Effector memory CD8-positive, alpha-beta T cell (primary cell): ENCODE results near the gene SIX5.

Source experiments
- ATAC-seq: fragments of 150-1000 bp; cut with Tn5 transposase; replicated peaks from 2 replicates; pipeline ENCODE4 v1.10.0; 2021; ENCODE audit warnings: mild to moderate bottlenecking, moderate library complexity
- DNase-seq, 3 experiments: peaks; one replicate each; pipeline ENCODE4 v3.0.0; 2021
- H3K27ac Mint-ChIP-seq, 2 donors: one replicate each; pipeline ENCODE4 v1.8.0; 2022; ENCODE audit warnings: mild to moderate bottlenecking in 2 of 2, mixed read lengths in 2 of 2, moderate library complexity in 2 of 2
- H3K27me3 Mint-ChIP-seq, 2 donors: one replicate each; pipeline ENCODE4 v1.8.0; 2022; ENCODE audit warnings: mixed read lengths in 2 of 2
- H3K36me3 Mint-ChIP-seq: one replicate; pipeline ENCODE4 v1.8.0; 2022; ENCODE audit warnings: mild to moderate bottlenecking, moderate library complexity, mixed read lengths; ENCODE audit not compliant: insufficient read depth
- H3K4me1 Mint-ChIP-seq, 2 donors: one replicate each; pipeline ENCODE4 v1.8.0; 2022; ENCODE audit warnings: low read depth in 2 of 2, mixed read lengths in 2 of 2
- H3K4me3 Mint-ChIP-seq, 2 donors: one replicate each; pipeline ENCODE4 v1.8.0; 2022; ENCODE audit warnings: mild to moderate bottlenecking in 2 of 2, mixed read lengths in 2 of 2, moderate library complexity in 2 of 2
- H3K9me3 Mint-ChIP-seq, 2 donors: one replicate each; pipeline ENCODE4 v1.8.0; 2022; ENCODE audit warnings: mixed read lengths in 2 of 2

SIX5 gene

DNA sequence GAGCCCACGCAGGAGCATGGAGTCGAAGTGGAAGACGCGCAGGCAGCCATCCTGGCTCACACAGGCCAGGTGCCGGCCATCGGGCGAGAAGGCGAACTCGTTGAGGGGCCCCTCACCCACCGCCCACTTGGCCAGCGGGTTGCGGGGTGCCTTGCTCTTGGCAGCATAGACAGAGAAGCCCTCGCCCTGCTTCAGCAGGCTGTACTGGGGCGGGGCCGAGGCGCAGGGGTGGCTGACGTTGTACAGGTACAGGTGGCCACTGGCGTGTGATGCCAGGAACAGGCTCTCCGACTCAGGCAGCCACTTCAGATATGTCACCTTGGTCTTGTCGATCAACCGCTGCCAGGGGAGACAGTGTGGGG, 17.5 kb upstream of the SIX5 start:
- ATAC-seq: no peak
- H3K27me3 Mint-ChIP-seq: no peaks in the 10 kb centered on the region
- DNase-seq: no peak
- peaks cover 19% of the 10 kb centered on the region for H3K36me3 Mint-ChIP-seq
- peaks cover 16 to 20% of the 10 kb centered on the region in 2 donors for H3K4me1 Mint-ChIP-seq
- H3K4me3 Mint-ChIP-seq: no peak overlapping the region
- no peaks in the 10 kb centered on the region for H3K9me3 Mint-ChIP-seq
- no peak overlapping the region for H3K27ac Mint-ChIP-seq

DNA sequence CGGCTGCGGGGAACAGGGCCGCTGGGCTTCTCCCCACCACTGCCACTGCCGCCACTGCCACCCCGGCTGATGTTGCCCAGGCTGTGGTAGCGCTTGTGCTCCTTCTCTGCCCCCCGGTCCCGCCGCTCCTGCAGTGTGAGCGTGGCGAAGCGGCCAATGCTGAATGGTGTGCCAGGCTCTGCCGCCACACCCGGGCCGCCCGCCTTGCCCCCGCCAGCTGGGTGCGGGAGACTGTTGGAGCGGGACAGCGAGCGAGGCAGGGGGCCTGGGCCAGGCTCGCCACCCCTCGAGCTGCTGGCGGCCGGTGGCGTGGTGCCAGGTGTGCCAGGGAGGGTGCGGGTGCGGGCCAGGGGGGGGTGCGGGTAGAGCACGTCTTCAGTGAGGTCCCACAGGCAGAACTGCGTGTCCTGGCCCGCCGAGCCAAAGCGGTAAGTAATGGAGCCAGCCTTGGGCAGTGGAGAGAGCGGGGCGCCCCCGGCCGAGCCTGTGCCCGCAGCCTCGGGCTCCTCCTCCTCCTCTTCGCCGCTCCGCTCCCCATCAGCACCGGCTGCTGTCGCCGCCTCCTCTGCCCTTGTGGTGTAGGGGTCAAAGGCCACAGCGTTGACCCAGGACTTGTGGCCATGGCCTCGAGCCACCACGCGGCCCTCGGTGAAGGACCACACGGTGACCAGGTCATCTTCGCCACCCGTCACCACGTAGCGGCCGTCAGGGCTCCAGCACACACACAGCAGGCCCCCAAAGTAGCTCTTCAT, 16.9 kb upstream of the SIX5 start:
- Mint-ChIP-seq H3K9me3 (no peaks in the 10 kb centered on the region), H3K4me1 (peaks cover 13 to 17% of the 10 kb centered on the region in 2 donors), H3K36me3 (peaks cover 19% of the 10 kb centered on the region), H3K27me3 (peaks cover 0 to 4% of the 10 kb centered on the region in 2 donors), H3K4me3 (no peak overlapping the region), H3K27ac (no peak overlapping the region)
- ATAC-seq (no peak), DNase-seq (no peak)

DNA sequence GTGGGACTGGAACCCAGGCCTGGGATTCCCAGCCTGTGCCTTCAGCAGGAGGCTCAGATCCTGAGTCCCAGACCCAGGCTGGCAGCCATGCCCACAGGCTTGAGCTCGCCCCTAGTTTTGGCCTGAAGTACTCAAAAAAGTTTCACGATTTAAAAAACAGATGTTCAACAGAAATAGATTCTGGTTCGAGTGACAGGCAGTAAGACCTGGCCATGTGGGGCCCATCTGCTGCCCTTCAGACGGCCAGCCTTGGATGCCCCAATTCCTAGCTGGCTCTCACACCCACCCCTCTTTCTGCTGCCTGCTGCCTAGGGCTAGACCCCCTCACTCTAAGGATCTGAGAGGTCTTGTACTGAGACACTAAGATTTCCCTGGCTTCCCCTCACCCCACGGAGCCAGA, 16.0 kb upstream of the SIX5 start:
- Mint-ChIP-seq H3K27ac (no peak overlapping the region), H3K9me3 (no peaks in the 10 kb centered on the region), H3K36me3 (peaks cover 15% of the 10 kb centered on the region), H3K27me3 (peaks cover 0 to 12% of the 10 kb centered on the region in 2 donors), H3K4me1 (peaks cover 12 to 13% of the 10 kb centered on the region in 2 donors), H3K4me3 (no peak overlapping the region)
- DNase-seq (no peak), ATAC-seq (no peak)

DNA sequence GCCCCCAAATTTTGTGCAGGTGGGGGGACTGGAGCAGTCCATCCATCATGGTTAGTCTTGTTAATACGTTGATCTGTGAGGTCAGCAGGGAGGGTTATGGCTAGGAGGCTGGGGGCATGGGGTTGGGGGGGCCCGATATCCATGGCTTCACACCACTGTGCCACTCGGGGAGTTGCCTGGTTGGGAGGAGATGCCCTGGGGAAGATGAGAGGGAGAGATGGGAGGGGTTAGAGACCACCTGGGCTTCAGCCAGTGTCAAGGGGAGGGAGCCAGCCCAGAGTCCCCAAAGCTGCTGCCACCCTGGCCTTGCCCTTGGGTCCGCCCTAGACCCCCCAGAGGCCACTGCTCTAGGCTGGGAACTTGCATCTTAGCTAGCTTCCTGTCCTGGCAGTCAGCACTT, 15.0 kb upstream of the SIX5 start:
- Mint-ChIP-seq H3K27me3 (peaks cover 3 to 22% of the 10 kb centered on the region in 2 donors), H3K27ac (no peak overlapping the region)
- no peak for DNase-seq

DNA sequence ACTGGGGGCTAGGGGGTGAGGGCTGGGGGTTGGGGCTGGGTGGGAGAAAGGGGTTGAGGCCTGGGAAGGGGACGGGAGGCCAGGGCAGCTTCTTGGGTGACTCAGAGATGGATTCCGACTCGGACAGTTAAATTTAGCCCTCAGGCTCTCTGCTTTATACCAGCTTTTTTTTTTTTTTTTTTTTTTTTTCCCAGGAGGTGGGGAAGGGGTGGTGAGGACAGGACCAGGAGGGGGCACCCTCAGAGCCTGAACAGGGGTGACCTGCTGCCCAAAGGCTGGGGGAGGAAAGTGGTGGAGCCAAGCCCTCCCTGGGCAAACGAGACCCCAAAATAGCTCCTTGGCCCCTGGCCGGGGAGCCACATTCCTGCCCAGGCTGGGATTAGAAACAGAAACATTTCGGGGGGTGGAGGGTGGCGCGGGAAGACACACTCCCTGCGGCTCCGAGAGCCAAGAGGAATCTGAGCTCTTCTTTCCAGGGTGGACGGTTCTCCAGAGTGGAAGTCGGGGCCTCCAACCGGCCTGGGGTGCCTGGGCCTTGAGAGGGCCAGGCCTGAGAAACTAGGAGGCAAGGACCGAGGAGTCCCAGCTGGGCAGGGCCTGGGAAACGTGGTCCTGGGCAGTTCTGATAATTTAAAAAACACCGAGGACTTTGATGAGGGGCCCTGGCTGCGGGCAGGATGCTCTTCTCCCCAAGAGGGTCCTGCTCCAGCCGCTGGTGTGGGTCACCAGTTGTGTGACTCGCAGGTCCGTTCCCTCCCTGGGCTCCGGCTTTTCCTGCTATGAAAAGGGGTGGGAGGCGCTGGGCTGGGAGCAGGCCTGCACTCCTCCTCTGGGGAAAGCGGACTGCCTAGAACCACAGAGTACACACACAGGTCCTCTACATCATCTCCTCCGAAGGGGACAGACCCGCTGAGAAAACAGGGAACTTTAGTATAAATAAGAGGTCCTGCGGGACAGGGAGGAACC, 14.1 kb upstream of the SIX5 start:
- no peak for DNase-seq
- no peak for ATAC-seq

More for the DNA sequence above, 15.0 kb upstream of the SIX5 start:
- Mint-ChIP-seq H3K4me3 (no peak overlapping the region), H3K9me3 (no peaks in the 10 kb centered on the region), H3K36me3 (peaks cover 10% of the 10 kb centered on the region), H3K4me1 (peaks cover 19 to 22% of the 10 kb centered on the region in 2 donors)
- no peak for ATAC-seq

DNA sequence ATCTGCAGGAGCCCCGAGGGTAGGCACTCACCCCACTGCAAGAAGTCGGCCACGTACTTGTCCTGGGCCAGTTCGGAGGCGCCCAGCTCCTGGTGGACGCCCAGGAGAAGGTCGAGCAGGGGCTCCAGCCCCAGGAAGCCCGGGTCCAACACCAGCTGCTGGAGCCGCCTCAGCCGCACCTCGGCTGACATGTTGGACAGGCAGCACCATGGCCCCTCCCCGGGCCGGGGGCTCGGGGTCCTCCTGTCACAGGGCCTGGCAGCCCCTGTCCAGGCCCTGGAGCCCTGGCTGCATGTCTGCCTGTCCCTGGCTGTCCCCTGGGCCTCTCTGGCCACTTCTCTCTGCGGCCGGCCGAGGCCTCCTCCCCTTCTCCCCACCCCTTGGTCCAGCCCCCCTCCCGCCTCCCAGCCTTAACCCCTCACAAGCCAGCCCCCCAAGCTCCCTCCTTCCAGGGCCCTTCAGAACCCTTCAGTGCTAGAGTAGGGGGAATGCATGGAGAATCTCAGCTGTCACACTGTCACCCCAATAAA, 13.2 kb upstream of the SIX5 start, which contains the start of gene DMPK:
DMPK (minus strand) TSS at position 329 of the 530 bp plus-strand sequence; CDS start at position 191, 138 bp downstream.
- Mint-ChIP-seq H3K27ac (no peak within 1 kb of the TSS), H3K36me3 (peaks cover 9% of the 10 kb centered on the region), H3K9me3 (no peaks in the 10 kb centered on the region), H3K27me3 (peaks cover 6 to 28% of the 10 kb centered on the region in 2 donors), H3K4me3 (no peak within 1 kb of the TSS), H3K4me1 (peaks cover 21 to 25% of the 10 kb centered on the region in 2 donors)
- no peak for DNase-seq
- ATAC-seq: no peak

More for the DNA sequence above, 14.1 kb upstream of the SIX5 start:
- no peak overlapping the region for H3K27ac Mint-ChIP-seq
- H3K36me3 Mint-ChIP-seq: peaks cover 8% of the 10 kb centered on the region
- peaks cover 6 to 28% of the 10 kb centered on the region in 2 donors for H3K27me3 Mint-ChIP-seq
- peaks cover 26 to 27% of the 10 kb centered on the region in 2 donors for H3K4me1 Mint-ChIP-seq
- no peak overlapping the region for H3K4me3 Mint-ChIP-seq
- no peaks in the 10 kb centered on the region for H3K9me3 Mint-ChIP-seq

DNA sequence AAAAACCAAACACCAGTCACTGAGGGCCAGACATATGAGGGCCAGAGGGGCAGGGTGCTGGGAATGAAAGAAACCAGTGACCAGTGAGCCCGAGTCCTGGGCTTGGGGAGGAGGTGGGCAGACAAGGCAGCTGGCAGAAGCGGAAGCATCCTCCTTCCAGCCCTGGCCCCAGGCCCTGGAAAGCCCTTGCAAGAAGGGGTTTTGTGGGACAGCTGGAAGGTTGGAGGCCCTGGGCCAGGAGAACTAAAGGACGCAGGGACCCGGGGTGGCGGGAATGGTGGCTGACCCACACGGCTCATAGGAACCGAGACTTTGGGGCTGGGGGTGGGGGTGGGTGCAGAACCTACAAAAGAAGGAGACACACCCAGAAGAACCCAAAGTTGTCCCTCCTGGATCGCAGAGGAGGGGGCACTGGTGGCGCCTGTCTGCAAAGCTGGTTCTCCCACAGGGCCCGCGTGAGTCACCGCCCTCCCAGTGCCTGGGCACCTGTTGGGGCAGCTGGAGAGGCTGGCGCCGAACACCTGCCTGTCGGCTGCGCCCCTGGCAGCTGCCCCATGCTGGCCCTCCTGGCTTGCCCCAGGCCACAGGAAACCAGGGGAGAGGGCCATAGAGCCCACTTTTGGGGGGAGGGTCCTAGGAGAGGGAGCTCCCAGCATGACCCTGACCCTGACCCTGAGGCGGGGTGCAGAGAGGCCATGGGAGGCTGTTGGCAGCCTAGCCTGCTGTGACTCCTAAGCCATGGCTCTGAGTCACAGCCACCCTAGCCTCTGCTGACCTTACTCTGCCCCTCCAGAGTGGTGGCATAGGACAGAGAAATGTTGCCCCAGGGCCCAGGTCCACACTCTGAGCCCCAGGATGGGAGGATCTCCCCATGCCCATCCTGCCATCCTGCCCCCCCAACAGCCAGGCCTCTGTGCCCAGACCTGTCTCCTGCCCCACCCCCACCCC, 12.4 kb upstream of the SIX5 start:
- Mint-ChIP-seq H3K27ac (no peak overlapping the region), H3K4me1 (peaks cover 21 to 25% of the 10 kb centered on the region in 2 donors), H3K4me3 (no peak overlapping the region), H3K9me3 (no peaks in the 10 kb centered on the region), H3K27me3 (peaks cover 6 to 28% of the 10 kb centered on the region in 2 donors), H3K36me3 (peaks cover 11% of the 10 kb centered on the region)
- ATAC-seq: no peak
- no peak for DNase-seq

DNA sequence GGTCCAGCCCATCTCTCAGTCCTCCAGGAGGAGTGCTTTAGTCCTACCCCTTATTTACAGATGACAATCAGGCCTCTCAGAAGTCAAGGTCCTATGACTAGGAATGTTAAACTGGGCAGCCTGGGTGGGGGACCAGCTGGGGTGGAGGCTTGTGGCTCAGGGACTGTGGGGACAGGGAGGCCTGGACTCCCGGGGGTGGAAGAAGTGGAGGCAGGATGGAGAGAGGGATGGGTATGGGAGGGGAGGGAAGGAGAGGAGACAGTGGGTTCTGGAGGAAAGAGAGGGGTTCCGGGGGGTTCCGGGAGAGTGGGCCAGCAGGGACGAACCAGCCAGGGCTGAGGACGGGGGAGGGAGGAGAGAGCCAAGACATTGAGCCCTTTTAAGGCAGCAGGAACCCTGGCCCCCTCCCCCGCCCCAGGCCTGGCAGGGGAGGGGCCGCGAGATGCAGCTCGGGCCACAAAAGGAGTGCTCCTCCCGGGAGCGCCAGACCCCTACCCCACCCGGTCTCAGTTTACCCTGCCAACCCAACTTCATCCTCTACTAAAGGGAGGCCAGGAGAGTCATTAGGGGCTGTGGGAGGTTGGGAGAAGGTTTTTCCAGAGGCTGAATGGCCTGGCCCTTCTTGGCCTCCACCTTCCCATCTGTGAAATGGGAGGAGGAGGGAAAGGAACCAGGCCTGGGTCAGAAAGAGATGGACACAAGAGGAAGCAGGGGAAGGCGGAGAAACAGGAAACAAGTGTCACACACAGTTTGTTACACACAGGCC, 11.6 kb upstream of the SIX5 start:
- Mint-ChIP-seq H3K4me1 (peaks cover 21 to 25% of the 10 kb centered on the region in 2 donors), H3K36me3 (peaks cover 11% of the 10 kb centered on the region), H3K27me3 (peaks cover 6 to 28% of the 10 kb centered on the region in 2 donors), H3K4me3 (no peak overlapping the region), H3K9me3 (no peaks in the 10 kb centered on the region), H3K27ac (no peak overlapping the region)
- DNase-seq: no peak
- ATAC-seq: no peak

DNA sequence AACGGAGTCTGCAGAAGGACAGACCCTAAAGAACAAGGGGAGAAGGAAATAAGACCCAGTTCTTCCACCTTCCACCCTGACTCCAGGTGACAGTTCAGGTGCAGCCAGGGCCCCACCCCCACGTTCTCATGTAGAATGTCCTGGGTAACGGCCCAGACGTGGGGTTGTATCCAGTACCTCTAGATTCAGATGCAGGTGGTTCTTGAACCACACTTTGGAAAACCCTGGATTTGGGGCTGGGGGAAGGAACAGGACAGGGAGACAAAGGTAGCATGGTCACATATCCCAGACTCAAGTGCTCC, 11.0 kb upstream of the SIX5 start:
- ATAC-seq: no peak
- no peaks in the 10 kb centered on the region for H3K9me3 Mint-ChIP-seq
- peaks cover 11% of the 10 kb centered on the region for H3K36me3 Mint-ChIP-seq
- DNase-seq: no peak
- H3K27ac Mint-ChIP-seq: no peak overlapping the region
- peaks cover 6 to 28% of the 10 kb centered on the region in 2 donors for H3K27me3 Mint-ChIP-seq
- H3K4me1 Mint-ChIP-seq: peaks cover 21 to 25% of the 10 kb centered on the region in 2 donors
- peak overlapping the region; percentile 68 to 84 for H3K4me3 Mint-ChIP-seq

DNA sequence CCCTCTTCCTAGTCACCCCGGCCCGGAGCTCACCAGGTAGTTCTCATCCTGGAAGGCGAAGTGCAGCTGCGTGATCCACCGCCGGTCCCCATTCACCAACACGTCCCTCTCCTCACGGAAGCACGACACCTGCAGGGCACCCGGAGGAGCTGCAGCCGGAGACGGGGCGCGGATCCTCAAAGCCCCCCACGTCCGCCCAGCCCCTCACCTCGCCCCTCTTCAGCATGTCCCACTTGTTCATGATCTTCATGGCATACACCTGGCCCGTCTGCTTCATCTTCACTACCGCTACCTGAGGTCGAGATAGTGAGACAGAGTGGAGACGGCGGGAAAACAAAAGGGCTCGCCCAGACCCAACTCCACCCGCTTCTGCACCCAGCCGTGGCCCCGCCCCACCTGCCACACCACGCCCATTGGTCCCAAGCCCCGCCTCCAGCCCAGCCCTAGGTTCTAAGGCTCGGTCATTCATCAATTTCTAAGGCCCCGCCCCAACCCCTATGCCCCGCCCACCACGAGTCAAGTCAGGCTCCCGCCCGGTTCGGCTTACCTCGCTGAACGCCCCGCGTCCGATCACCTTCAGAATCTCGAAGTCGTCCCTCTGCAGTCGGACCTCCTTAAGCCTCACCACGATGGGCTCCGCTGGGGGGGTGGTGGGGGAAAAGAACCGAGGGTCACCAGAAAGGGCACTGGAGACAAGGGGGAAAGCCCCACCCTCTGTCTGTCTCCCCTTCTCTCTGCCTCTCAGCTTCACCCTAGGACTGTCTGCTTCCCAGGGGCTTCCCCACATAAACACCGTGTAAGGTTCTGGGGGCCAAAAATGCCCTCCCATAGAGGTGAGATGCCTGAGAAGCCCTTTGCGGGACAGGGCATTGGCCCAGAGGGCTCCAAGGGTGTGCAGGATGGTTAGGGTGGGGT, 10.4 kb upstream of the SIX5 start:
- peaks cover 11% of the 10 kb centered on the region for H3K36me3 Mint-ChIP-seq
- no peaks in the 10 kb centered on the region for H3K9me3 Mint-ChIP-seq
- ATAC-seq (peak; percentile 92), DNase-seq (peak; percentile 81 to 88 (median 82))
- H3K4me3 Mint-ChIP-seq: peak overlapping the region; percentile 68 to 84
- peaks cover 6 to 28% of the 10 kb centered on the region in 2 donors for H3K27me3 Mint-ChIP-seq
- no peak overlapping the region for H3K27ac Mint-ChIP-seq
- H3K4me1 Mint-ChIP-seq: peaks cover 21 to 25% of the 10 kb centered on the region in 2 donors

DNA sequence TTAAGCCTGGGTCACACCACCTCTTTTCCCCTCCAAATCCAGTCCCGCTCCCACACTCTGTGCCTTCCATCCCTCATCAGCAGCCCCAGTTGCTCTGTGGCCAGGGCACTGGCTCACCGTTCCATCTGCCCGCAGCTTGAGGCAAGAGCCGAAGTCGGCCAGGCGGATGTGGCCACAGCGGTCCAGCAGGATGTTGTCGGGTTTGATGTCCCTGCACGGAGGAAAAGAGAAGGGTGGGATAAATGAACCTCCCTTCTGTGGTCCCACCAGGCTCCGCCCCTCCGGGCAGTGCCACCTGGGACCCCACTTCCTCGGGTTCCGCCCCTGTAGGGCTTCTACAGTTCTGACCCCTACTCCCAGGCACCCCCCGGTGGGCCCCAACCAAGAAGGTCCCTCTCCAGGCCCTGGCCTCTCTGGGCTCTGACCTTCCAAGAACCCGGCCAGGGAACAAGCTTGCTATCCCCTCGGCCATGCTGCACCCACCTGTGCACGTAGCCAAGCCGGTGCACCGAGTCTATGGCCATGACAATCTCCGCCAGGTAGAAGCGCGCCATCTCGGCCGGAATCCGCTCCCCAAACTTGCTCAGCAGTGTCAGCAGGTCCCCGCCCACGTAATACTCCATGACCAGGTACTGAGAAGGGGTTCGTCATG, 9.1 kb upstream of the SIX5 start:
- H3K36me3 Mint-ChIP-seq: peaks cover 12% of the 10 kb centered on the region
- peaks cover 6 to 28% of the 10 kb centered on the region in 2 donors for H3K27me3 Mint-ChIP-seq
- H3K9me3 Mint-ChIP-seq: no peaks in the 10 kb centered on the region
- no peak overlapping the region for H3K27ac Mint-ChIP-seq
- H3K4me3 Mint-ChIP-seq: peak overlapping the region; percentile 68 to 84
- ATAC-seq (no peak), DNase-seq (no peak)
- peaks cover 21 to 25% of the 10 kb centered on the region in 2 donors for H3K4me1 Mint-ChIP-seq
